SK-N-MC (cell line): ENCODE data around the gene CDKN2AIP.

Source experiments
- EZH2 ChIP-seq: fragments of 200-600 bp; sonication (generic); IDR thresholded peaks from one replicate; pipeline ENCODE4 v1.6.1; 2017; ENCODE audit warnings: antibody characterized with exemption
- FOXP2 ChIP-seq: optimal IDR thresholded peaks from 2 replicates; pipeline ENCODE3; 2011; ENCODE audit warnings: mild to moderate bottlenecking, moderate library complexity; ENCODE audit not compliant: insufficient read depth; ENCODE audit errors: extremely low read length, control extremely low read depth
- POLR2AphosphoS5 ChIP-seq: IDR thresholded peaks from 2 replicates; pipeline ENCODE4 v1.6.1; 2012; ENCODE audit warnings: mild to moderate bottlenecking, low read depth, low read length, borderline replicate concordance

DNA sequence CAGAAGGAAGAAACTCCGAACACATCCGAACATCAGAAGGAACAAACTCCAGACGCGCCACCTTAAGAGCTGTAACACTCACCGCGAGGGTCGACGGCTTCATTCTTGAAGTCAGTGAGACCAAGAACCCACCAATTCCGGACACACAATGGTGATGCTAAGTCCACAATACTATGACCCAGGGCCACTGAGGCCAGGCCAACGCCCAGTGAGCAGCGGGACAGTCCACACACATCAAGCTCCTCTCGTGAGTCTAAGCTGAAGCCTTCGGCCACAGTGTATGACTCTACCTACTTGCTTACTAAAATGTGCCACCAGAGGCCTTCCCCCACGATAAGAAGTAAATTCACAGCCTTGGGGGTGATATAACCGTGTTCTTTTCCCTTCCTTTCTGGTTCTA lies 10.2 kb upstream of the CDKN2AIP start:
- TF ChIP-seq POLR2AphosphoS5, result no peak
- TF ChIP-seq EZH2, result no peak
- TF ChIP-seq FOXP2, result no peak
